GM12801 (cell line): ENCODE measurements around the gene CCDC28A.

ENCODE experiments used
- TF ChIP-seq, protein P1 (sequence below): IDR thresholded peaks from one replicate; pipeline ENCODE4 v1.5.1; 2011; ENCODE audit warnings: control low read depth; ENCODE audit not compliant: insufficient read length; ENCODE audit errors: extremely low read depth

Gene CCDC28A

DNA sequence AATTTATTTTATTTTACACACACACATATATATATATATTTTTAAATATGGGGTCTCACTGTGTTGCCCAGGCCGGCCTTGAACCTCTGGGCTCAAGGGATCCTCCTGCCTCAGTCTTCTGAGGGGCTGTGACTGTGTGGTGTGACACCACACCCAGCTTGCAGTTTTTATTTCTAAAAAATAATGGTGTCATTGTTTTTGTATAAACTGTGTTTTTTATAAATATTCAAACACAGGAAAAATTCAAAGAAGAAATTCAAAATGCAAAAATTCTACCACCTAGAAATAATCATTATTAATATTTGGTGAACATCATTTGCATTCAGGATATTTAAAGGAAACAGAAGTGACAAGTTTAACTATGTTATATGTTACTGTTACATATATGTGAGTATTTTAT lies 3.1 kb downstream of the CCDC28A start:
- TF ChIP-seq, protein P1, sequence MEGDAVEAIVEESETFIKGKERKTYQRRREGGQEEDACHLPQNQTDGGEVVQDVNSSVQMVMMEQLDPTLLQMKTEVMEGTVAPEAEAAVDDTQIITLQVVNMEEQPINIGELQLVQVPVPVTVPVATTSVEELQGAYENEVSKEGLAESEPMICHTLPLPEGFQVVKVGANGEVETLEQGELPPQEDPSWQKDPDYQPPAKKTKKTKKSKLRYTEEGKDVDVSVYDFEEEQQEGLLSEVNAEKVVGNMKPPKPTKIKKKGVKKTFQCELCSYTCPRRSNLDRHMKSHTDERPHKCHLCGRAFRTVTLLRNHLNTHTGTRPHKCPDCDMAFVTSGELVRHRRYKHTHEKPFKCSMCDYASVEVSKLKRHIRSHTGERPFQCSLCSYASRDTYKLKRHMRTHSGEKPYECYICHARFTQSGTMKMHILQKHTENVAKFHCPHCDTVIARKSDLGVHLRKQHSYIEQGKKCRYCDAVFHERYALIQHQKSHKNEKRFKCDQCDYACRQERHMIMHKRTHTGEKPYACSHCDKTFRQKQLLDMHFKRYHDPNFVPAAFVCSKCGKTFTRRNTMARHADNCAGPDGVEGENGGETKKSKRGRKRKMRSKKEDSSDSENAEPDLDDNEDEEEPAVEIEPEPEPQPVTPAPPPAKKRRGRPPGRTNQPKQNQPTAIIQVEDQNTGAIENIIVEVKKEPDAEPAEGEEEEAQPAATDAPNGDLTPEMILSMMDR = no peak

DNA sequence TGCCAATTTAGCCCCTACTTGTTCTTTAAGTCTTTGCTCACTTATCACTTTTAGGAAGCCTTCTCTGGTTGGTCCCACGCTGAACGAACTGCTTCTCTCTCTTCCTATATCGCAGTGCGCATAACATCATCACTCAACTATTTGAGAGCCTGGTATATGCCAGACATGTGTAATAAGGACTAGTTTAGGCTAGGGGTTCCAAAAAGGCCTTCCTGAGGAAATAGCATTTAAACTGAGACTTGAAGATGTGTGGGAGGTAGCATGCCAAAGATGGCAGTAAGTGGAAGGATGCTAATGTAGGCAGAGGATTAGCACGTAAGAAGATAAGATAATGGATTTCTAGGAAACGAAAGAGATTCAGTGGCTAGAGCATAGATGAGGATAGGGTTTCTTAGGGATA lies 4.8 kb downstream of the CCDC28A start:
- TF ChIP-seq, protein P1 = no peak

DNA sequence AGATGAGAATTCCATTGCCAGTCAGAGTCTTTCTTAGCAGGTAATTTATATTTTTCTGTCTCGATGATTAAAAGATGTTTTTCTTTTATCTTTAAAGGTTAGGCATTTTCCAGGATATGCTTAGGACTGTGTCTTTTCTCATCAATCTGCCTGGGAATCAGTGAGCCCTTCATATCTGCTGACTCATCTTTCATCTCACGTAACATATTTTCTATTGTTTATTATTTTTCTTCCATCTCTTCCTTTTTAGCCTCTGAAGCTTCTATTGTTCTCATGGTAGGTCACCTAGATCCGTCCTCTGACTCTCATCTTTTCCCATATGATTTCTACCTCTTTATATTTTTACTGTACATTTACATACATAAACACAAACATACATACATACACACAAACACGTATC lies 8.7 kb downstream of the CCDC28A start:
- TF ChIP-seq, protein P1 = no peak

DNA sequence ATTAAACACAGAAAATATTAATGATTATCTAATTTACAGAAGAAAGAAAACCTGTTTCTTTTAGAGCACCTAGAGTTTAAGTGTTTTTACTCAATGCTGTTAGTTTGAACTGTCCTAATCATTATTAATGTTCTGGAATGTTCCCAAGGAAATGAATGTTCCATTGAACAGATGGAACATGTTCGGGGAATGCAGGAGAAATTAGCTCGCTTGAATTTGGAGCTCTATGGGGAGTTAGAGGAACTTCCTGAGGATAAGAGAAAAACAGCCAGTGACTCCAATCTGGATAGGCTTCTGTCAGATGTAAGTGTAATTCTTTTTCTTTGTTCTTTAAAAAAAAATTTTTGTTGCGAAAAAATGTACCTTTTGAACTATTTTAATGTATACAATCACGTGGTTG lies 11.5 kb downstream of the CCDC28A start:
- TF ChIP-seq, protein P1 = no peak

DNA sequence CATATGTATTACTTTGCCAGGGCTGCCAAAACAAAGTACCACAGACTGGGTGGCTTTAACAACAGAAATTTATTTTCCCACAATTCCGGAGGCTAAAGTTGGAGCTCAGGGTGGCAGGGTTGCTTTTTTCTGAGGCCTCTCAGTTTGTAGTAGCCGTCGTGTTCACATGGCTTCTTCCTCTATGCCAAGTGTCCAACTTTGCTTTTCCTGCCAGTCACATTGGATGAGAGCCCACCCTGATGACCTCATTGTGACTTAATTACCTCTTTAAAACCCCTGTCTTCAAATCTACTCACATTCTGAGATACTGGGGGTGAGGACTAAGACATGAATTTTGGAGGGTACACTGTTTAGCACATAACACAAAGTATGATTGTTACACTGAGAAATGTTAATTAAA lies 12.4 kb downstream of the CCDC28A start:
- TF ChIP-seq, protein P1 = no peak

DNA sequence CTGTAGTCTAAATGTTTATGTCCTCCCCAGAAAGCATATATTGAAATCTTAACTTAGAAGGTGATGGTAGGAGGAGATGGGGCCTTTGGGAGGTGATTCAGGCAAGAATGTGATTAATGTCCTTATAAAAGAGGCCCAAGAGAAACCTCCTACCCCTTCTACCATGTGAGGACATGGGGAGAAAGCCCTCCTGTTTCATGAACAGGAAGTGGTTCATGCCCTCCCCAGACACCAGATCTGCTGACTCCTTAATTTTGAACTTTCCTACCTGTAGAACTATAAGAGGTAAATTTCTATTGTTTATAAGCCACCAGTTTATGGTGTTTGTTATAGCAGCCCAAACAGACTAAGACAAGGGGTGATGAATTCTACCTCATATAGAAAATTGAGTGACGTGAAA lies 13.6 kb downstream of the CCDC28A start:
- TF ChIP-seq, protein P1 = no peak

DNA sequence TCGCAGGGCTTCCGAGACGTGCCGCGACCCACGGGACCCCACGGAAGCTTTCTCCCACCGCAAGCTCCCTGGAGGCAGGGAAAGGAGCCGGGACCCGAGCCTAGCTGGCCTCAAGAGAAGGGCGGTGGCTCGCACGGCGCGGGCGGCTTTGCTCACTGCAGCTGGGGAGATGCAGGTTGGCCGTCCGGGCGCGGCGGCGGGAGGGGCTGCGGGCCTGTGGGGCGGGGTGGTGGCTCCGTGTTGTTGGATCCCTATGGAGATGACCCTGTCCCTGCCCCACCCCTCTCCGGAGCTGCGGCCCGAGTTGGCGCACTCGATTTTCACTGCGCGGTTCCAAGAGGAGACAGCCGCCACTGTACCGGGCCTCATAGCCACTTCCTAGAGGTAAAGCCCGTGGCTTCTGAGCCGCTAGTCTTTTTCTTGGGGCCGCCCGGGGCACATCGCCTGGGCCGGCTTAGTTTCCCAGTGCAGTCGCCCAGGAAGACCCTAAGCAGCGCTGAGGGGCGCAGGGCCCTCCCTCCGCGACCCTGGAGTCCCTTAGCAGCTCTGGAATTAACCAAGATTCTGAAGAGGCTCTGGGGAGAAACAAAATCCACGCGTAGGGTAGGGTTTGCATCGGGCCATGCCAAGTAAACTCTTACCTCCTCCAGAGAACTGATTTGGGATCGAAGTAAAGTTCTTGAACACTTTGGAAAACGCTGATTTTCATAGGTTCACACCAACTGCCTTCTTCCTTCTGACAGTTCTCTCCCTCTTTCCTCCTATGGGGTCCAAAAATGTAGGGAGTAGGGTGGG lies 22.4 kb downstream of the CCDC28A start, which contains the start of gene ECT2L:
Gene ECT2L, plus strand, starts transcription at position 279 of the 795 bp plus-strand sequence. CDS start 17,188 bp downstream, outside the sequence.
- TF ChIP-seq, protein P1 = no peak
